Measurements from ENCODE around the gene EFHB. TPM values are rescaled to one million over a fixed set of nuclear protein-coding genes. Genes with fewer than 3 reads are reported as not detected.

EFHB gene, protein sequence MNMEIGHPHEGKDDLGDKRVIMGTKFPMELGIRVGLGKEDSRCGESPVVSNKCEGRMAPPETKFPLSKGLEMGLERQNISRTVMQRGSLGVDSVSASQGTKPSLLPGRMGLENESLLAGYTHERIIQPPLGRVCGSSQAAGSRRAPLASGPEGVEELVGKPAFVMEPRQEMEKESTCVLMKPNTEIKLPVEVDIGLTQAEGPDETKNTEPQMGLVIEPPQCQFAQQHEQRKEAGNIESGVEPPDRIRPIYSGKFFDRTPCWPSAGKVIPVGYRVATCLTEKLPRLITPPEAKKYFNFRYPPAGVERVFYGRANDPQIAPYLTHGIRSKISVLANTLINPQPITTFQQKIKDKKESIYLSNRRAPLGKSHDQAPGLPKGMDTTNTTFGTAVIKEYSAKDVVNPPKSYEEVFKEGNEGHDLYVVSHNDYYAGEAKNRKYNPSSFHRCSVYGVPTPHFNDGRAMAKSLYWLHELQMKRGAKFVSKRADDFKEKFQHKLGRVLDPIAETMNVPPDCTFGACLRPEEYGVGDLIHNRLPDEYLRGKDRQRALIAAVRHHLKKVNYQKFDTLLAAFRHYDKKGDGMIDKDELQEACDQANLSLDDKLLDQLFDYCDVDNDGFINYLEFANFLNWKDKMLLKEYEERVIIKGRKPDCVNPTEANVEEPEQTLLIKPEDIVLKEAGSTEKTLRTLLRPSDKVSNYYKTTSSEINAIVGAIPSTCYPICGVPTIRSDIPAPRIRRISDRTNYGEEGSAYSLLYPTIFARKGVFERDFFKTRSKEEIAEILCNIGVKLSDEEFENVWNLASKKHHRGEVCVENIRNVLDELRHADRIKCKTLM
- total RNA-seq (2022) (1.4 and 1.5 TPM in 2 replicates), Bru-seq, nascent RNA (percentile 31 among the genes with signal in this experiment), BruChase-seq, experiment 1, labeled RNA remaining after a 6-hour chase (percentile 30 among the genes with signal in this experiment), BruChase-seq, experiment 2, labeled RNA remaining after a 2-hour chase (percentile 29 among the genes with signal in this experiment)
- long read RNA-seq, partial matches to known transcripts = 0 of 2 reads
- long read RNA-seq, other reads (novel, unspliced or antisense) = 1 of 2 reads

DNA sequence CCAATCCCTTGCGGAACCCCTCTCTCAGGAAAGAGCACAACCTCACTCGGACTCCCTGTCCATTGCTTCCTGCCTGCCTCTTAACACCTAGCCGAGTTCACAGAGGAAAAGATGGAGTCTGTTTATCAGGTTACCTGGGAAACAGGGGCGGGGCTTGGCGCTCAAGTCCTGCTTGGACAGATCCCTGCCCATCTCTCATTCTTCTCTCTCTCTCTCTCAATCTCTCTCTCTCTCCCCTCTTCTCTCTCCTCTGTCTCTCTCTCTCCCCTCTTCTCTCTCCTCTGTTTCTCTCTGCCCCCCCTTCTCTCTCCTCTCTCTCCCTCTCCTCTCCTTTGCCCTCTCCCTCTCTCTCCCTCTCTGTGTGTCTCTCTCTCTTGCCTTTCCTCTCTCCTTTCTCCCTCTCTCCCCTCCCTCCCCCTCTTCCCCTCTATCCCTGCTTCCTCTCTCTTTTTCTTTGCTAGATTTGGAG, at the start of gene EFHB:
Gene EFHB (minus strand): TSS at position 120 of the 469 bp plus-strand sequence. CDS start 199 bp downstream, outside the sequence.
- H3K27ac Mint-ChIP-seq (ENCODE audit: low read depth, unreplicated experiment) = no peak within 1 kb of the TSS
- ChIA-PET POLR2A (interaction anchor here (1.0 kb wide), 1 partner anchor 11 kb away, joined by 4 read pairs; no protein-coding TSS in a partner anchor), CTCF (no interaction called here)
- H3K4me1 Mint-ChIP-seq (ENCODE audit: insufficient read depth, unreplicated experiment) = peaks cover 23% of the 10 kb centered on the region
- no peaks in the 10 kb centered on the region for H3K9me3 Mint-ChIP-seq (ENCODE audit: unreplicated experiment)
- no peak within 1 kb of the TSS for H3K4me3 Mint-ChIP-seq (ENCODE audit: unreplicated experiment)
- intact Hi-C loops (cut with micrococcal nuclease) = no loop called here
- H3K27me3 Mint-ChIP-seq (ENCODE audit: insufficient read depth, unreplicated experiment) = no peaks in the 10 kb centered on the region
- peaks cover 8% of the 10 kb centered on the region for H3K36me3 Mint-ChIP-seq (ENCODE audit: insufficient read depth, unreplicated experiment)
- DNase-seq (ENCODE audit: unreplicated experiment) = peak; percentile 57
- TF ChIP-seq, protein P1, sequence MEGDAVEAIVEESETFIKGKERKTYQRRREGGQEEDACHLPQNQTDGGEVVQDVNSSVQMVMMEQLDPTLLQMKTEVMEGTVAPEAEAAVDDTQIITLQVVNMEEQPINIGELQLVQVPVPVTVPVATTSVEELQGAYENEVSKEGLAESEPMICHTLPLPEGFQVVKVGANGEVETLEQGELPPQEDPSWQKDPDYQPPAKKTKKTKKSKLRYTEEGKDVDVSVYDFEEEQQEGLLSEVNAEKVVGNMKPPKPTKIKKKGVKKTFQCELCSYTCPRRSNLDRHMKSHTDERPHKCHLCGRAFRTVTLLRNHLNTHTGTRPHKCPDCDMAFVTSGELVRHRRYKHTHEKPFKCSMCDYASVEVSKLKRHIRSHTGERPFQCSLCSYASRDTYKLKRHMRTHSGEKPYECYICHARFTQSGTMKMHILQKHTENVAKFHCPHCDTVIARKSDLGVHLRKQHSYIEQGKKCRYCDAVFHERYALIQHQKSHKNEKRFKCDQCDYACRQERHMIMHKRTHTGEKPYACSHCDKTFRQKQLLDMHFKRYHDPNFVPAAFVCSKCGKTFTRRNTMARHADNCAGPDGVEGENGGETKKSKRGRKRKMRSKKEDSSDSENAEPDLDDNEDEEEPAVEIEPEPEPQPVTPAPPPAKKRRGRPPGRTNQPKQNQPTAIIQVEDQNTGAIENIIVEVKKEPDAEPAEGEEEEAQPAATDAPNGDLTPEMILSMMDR (IDR thresholded peaks at IDR 0.05; ENCODE audit: unreplicated experiment) = no peak
- no TSS peak for BruUV-seq (replicated peaks)

DNA sequence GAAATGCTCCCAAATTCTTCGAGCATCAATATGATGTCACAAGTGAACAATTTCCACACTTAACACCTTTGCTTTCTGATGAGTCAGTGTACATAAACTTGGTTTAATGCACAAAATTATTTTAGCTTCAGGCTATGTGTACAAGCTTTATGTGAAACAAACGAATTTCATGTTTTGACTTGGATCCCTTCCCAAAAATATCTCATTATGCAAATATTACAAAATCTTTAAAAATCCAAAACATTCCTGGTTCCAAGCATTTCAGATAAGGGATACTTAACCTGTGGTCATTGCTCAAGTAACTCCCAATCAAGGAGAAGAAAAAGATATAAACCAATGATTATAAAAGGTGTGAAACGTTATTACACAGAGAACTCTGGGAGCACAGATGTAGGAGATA, 38.0 kb upstream of the EFHB start:
- Mint-ChIP-seq H3K9me3 (ENCODE audit: unreplicated experiment) (no peaks in the 10 kb centered on the region), H3K27ac (ENCODE audit: low read depth, unreplicated experiment) (no peak overlapping the region), H3K36me3 (ENCODE audit: insufficient read depth, unreplicated experiment) (peaks cover 56% of the 10 kb centered on the region), H3K27me3 (ENCODE audit: insufficient read depth, unreplicated experiment) (no peaks in the 10 kb centered on the region), H3K4me1 (ENCODE audit: insufficient read depth, unreplicated experiment) (peaks cover 16% of the 10 kb centered on the region), H3K4me3 (ENCODE audit: unreplicated experiment) (no peak overlapping the region)
- BruUV-seq (replicated peaks) = no TSS peak
- TF ChIP-seq, protein P1 (IDR thresholded peaks at IDR 0.05; ENCODE audit: unreplicated experiment) = no peak
- DNase-seq (ENCODE audit: unreplicated experiment) = peak; percentile 73
- CTCF ChIA-PET = interaction anchor here (0.7 kb wide), 1 partner anchor 169 kb away, joined by 3 read pairs; no protein-coding TSS in a partner anchor
- POLR2A ChIA-PET = interaction anchor here (1.3 kb wide), 1 partner anchor 27 kb away, joined by 3 read pairs; no protein-coding TSS in a partner anchor
- intact Hi-C loops (cut with micrococcal nuclease) = no loop called here

DNA sequence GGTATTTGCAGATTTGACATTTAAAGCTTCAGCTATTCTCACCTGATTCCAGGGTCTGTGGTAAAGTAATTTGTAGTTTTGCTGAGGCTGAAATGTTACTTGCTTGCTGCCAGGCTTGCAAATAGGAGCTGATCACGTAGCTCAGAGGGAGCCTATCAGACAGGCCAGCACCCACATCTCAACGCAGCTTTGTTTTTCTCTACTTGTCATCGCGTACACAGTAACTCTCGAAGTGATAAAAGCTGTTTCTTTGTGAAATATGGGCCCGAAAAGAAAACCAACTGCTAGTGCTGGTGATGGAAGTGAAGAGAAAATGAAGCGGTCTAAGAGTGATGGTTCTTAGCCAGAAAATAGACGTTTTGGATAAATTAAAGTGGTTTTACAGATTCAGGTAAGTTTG, 36.3 kb upstream of the EFHB start:
- Mint-ChIP-seq H3K27ac (ENCODE audit: low read depth, unreplicated experiment) (no peak overlapping the region), H3K36me3 (ENCODE audit: insufficient read depth, unreplicated experiment) (peaks cover 38% of the 10 kb centered on the region), H3K4me1 (ENCODE audit: insufficient read depth, unreplicated experiment) (peaks cover 22% of the 10 kb centered on the region), H3K9me3 (ENCODE audit: unreplicated experiment) (no peaks in the 10 kb centered on the region), H3K4me3 (ENCODE audit: unreplicated experiment) (no peak overlapping the region), H3K27me3 (ENCODE audit: insufficient read depth, unreplicated experiment) (no peaks in the 10 kb centered on the region)
- no TSS peak for BruUV-seq (replicated peaks)
- POLR2A ChIA-PET = interaction anchor here (0.6 kb wide), 1 partner anchor 372 kb away, joined by 3 read pairs; no protein-coding TSS in a partner anchor
- intact Hi-C loops (cut with micrococcal nuclease) = no loop called here
- CTCF ChIA-PET = no interaction called here
- DNase-seq (ENCODE audit: unreplicated experiment) = no peak
- TF ChIP-seq, protein P1 (IDR thresholded peaks at IDR 0.05; ENCODE audit: unreplicated experiment) = no peak
